Ascending aorta (tissue), 2 donors: ENCODE measurements around the gene ARSA. TPM values are rescaled to one million over a fixed set of nuclear protein-coding genes. Genes with fewer than 3 reads are reported as not detected.

Source experiments
- DNase-seq, 2 donors: peaks; one replicate each; pipeline ENCODE4 v3.0.0-alpha.2; 2019; ENCODE audit warnings: low spot score in 2 of 2
- H3K27ac ChIP-seq, 2 donors: fragments of 200-600 bp; sonication (generic); one replicate each; pipeline ENCODE4 v1.5.1; 2016 to 2017; ENCODE audit warnings: mild to moderate bottlenecking in 1 of 2
- H3K27me3 ChIP-seq: fragments of 200-600 bp; sonication (generic); one replicate; pipeline ENCODE4 v1.5.1; 2017
- H3K36me3 ChIP-seq, 2 donors: fragments of 200-600 bp; sonication (generic); one replicate each; pipeline ENCODE4 v1.5.1; 2016
- H3K4me1 ChIP-seq, 2 donors: fragments of 200-600 bp; sonication (generic); one replicate each; pipeline ENCODE4 v1.5.1; 2016 to 2017; ENCODE audit warnings: mild to moderate bottlenecking in 1 of 2
- H3K4me3 ChIP-seq, 2 donors: fragments of 200-600 bp; sonication (generic); one replicate each; pipeline ENCODE4 v1.5.1; 2016 to 2017; ENCODE audit warnings: mild to moderate bottlenecking in 1 of 2
- H3K9me3 ChIP-seq, 2 donors: fragments of 200-600 bp; sonication (generic); one replicate each; pipeline ENCODE4 v1.5.1; 2016
- CTCF ChIP-seq, 3 experiments: fragments of 200-600 bp in 2 of 3; fragments of 450-650 bp in 1 of 3; sonication (generic) in 2 of 3; IDR thresholded peaks; one replicate each; pipeline ENCODE4 v1.5.1; 2016 to 2019; ENCODE audit warnings: antibody characterized with exemption in 3 of 3, mild to moderate bottlenecking in 1 of 3, moderate library complexity in 1 of 3
- intact Hi-C: fragments of 100-400 bp; cut with DNase I; formaldehyde crosslinking; loops from one replicate; pipeline ENCODE4 v1.15.1; 2023
- total RNA-seq: library from RNA; depleted of rRNA; stranded (reverse); fragments of >200 nt; gene quantifications from one replicate; pipeline ENCODE4 v1.1.0, GENCODE V29; 2016

ARSA gene
- total RNA-seq, 1 donor from 2014 or later = 111 TPM

GRCh38 chr22:50674606-50675552 lies 46.9 kb upstream of the ARSA start:
- no peak for TF ChIP-seq CTCF (IDR thresholded peaks at IDR 0.05)
- Histone ChIP-seq H3K27ac (no peak overlapping the region), H3K27me3 (peaks cover 4% of the 10 kb centered on the region), H3K4me1 (peaks cover 0 to 6% of the 10 kb centered on the region in 2 donors), H3K36me3 (no peaks in the 10 kb centered on the region), H3K4me3 (peak overlapping the region; percentile 40 to 57), H3K9me3 (no peaks in the 10 kb centered on the region)
- intact Hi-C loops = no loop called here
- DNase-seq = peak in 1 of 2 donors; percentile 61

DNA sequence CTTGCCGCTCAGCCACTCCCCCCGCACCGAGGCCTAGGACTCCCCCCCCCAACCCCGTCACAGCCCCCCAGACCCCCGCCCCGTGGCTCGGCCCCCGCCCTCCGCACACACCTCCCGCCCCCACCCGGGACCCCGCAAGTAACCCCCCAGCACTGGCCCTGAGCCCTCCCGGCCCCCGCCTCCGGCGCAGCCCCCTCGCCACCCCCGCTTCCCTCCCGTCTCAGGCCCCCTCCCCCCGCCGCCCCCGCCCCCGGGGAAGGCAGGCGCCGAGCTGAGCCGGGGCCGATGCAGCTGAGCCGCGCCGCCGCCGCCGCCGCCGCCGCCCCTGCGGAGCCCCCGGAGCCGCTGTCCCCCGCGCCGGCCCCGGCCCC lies 46.2 kb upstream of the ARSA start:
- Histone ChIP-seq H3K27ac (no peak overlapping the region), H3K36me3 (no peaks in the 10 kb centered on the region), H3K9me3 (no peaks in the 10 kb centered on the region), H3K27me3 (peaks cover 4% of the 10 kb centered on the region), H3K4me1 (peaks cover 0 to 6% of the 10 kb centered on the region in 2 donors), H3K4me3 (peak overlapping the region; percentile 30 to 42)
- no peak for TF ChIP-seq CTCF (IDR thresholded peaks at IDR 0.05)
- DNase-seq = no peak
- intact Hi-C loops = no loop called here

DNA sequence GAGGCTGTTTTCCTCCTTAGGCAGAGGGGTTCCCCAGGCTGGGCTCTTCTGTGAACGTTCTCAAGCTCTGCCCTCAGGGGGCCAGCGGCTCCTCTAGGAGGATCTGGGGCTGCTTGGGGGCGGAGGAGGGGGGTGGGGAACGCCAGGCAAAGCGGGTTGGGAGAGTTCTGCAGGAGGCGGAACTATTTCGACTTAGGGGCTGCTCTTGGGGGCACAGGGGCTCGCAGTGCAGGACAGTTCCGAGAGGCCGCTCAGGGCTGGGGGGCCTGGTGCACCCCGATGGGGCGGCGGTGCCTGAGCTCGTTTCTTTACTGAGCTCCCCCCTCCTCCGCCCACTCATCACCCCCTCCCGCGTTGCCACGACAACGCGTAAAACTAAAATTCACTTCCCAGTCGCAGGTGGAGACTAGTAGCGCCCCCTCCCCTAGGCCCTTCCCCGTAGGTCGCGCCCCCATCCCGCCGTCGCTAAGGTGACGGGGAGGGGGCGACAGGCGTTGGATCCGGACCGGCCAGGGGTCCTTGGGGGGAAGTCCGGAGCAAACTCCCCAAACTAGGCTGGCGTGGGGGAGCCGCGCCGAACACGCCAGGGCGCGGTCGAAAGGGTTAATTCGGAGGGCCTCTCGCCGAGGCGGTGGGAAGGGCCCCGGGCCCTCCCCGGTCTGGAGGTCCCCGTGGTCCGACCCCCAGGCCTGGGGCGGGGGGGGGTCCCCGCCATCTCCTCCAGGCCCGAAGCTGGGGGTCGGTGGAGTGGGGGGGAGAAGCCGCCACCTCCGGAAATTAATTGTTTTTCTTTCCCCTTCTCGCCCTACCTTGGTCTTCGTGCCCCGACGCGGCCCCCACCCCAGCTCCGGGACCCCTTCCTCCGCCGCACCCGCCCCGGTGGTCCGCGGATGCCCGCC lies 45.5 kb upstream of the ARSA start:
- intact Hi-C loops = no loop called here
- Histone ChIP-seq H3K4me3 (peak overlapping the region; percentile 30 to 42), H3K4me1 (peaks cover 0 to 6% of the 10 kb centered on the region in 2 donors), H3K9me3 (no peaks in the 10 kb centered on the region), H3K36me3 (no peaks in the 10 kb centered on the region), H3K27ac (peak overlapping the region in 1 of 2 donors; percentile 61), H3K27me3 (peaks cover 4% of the 10 kb centered on the region)
- TF ChIP-seq CTCF (IDR thresholded peaks at IDR 0.05) = no peak
- DNase-seq = peak in 1 of 2 donors; percentile 59

- peak within 1 kb of the TSS; percentile 30 to 42 for H3K4me3 ChIP-seq
- peak in 1 of 2 donors; percentile 65 for DNase-seq
- intact Hi-C loops = no loop called here
- peak within 1 kb of the TSS in 1 of 2 donors; percentile 61 for H3K27ac ChIP-seq
- no peaks in the 10 kb centered on the region for H3K9me3 ChIP-seq
- TF ChIP-seq CTCF (IDR thresholded peaks at IDR 0.05) = no peak
- peaks cover 0 to 6% of the 10 kb centered on the region in 2 donors for H3K4me1 ChIP-seq
- H3K36me3 ChIP-seq = no peaks in the 10 kb centered on the region
- H3K27me3 ChIP-seq = peaks cover 4% of the 10 kb centered on the region
These were observed 44.7 kb upstream of the ARSA start, which contains the start of gene SHANK3 for GRCh38 chr22:50672471-50673230. TSS of gene SHANK3 (plus strand) at chr22:50672823.

- Histone ChIP-seq H3K27me3 (peaks cover 4% of the 10 kb centered on the region), H3K4me1 (peaks cover 0 to 6% of the 10 kb centered on the region in 2 donors), H3K36me3 (no peaks in the 10 kb centered on the region), H3K27ac (peak overlapping the region in 1 of 2 donors; percentile 59), H3K9me3 (no peaks in the 10 kb centered on the region), H3K4me3 (no peak overlapping the region)
- no peak for TF ChIP-seq CTCF (IDR thresholded peaks at IDR 0.05)
- intact Hi-C loops = no loop called here
- DNase-seq = no peak
These were observed 44.1 kb upstream of the ARSA start for GRCh38 chr22:50672041-50672440.
